HepG2 (cell line): ENCODE measurements around the gene PPFIA3. TPM values are rescaled to one million over a fixed set of nuclear protein-coding genes. Genes with fewer than 3 reads are reported as not detected.
A peak's percentile ranks its signal among the peaks of the same experiment; 100 is the strongest.

Experiments
- ATAC-seq: fragments of 200-7000 bp; cut with Tn5 transposase; 3 replicates; pipeline ENCODE4 v1.9.1; 2020; ENCODE audit warnings: mild to moderate bottlenecking, moderate library complexity
- BruUV-seq: library from RNA; stranded (reverse); fragments of 400-500 nt; replicated peaks from 2 replicates; lab custom pipeline; 2021; lab: Mats Ljungman, UMichigan
- CTCF ChIA-PET: fragments of 300-600 bp; formaldehyde crosslinking; extraction: SDS; loops from one replicate; lab custom pipeline; 2021; ENCODE audit warnings: low total read pairs, inconsistent platforms, low intra/inter-chr PET ratio; lab: Yijun Ruan, JAX
- POLR2A ChIA-PET: fragments of 350-600 bp; sonication (Branson Sonifier 250); formaldehyde crosslinking; loops from one replicate; lab custom pipeline; 2020; ENCODE audit warnings: antibody characterized with exemption, inconsistent platforms; lab: Yijun Ruan, JAX
- DNase-seq: peaks from one replicate; pipeline ENCODE4 v3.0.0-alpha.2; 2015; ENCODE audit warnings: low spot score
- FAIRE-seq: peaks from 3 replicates; lab custom pipeline; 2011; peaks lifted over from hg19 to GRCh38; lab: Jason Lieb, UNC
- H2AFZ ChIP-seq: one replicate; pipeline ENCODE4 v1.6.1; 2011; ENCODE audit warnings: low read length, inconsistent platforms
- H3K27ac ChIP-seq: fragments of 300-600 bp; 3 replicates; pipeline ENCODE4 v1.8.0; 2011; ENCODE audit warnings: mixed run types, mild to moderate bottlenecking, mixed read lengths, low read length, inconsistent platforms; ENCODE audit not compliant: insufficient read depth; ENCODE audit errors: extremely low read length
- H3K27me3 ChIP-seq, 2 experiments: fragments of 200-600 bp in 1 of 2; 2 replicates in 1 of 2; 3 replicates in 1 of 2; pipeline versions ENCODE4 v1.6.0 to v1.8.0; 2011; ENCODE audit warnings: low read length in 2 of 2, mild to moderate bottlenecking in 2 of 2, moderate library complexity in 2 of 2, inconsistent platforms in 1 of 2; ENCODE audit not compliant: insufficient read depth in 2 of 2, control insufficient read depth in 1 of 2
- H3K36me3 ChIP-seq, 2 experiments: fragments of 200-600 bp in 1 of 2; replicated peaks in 1 of 2; 2 replicates in 1 of 2; 3 replicates in 1 of 2; pipeline versions ENCODE4 v1.5.1 to v1.8.0; 2011; ENCODE audit warnings: low read length in 2 of 2, inconsistent platforms in 1 of 2; ENCODE audit not compliant: insufficient read depth in 2 of 2, control insufficient read depth in 1 of 2
- H3K4me1 ChIP-seq: 2 replicates; pipeline ENCODE4 v1.5.1; 2012; ENCODE audit warnings: low read length, inconsistent platforms; ENCODE audit not compliant: insufficient read depth
- H3K4me2 ChIP-seq: 2 replicates; pipeline ENCODE4 v1.6.0; 2011; ENCODE audit warnings: low read depth, low read length, inconsistent platforms
- H3K4me3 ChIP-seq, 3 experiments: fragments of 200-600 bp in 1 of 3; sonication (generic), shearing (Covaris generic) in 1 of 3; replicated peaks in 1 of 3; 2 replicates each; pipeline ENCODE4 v1.5.1; 2011 to 2016; ENCODE audit warnings: low read length in 3 of 3, inconsistent platforms in 2 of 3, low read depth in 2 of 3, mild to moderate bottlenecking in 2 of 3, control low read depth in 1 of 3, mixed read lengths in 1 of 3; ENCODE audit not compliant: insufficient read depth in 1 of 3
- H3K79me2 ChIP-seq: one replicate; pipeline ENCODE4 v1.6.1; 2011; ENCODE audit warnings: low read length, inconsistent platforms; ENCODE audit not compliant: insufficient read depth
- H3K9ac ChIP-seq: 2 replicates; pipeline ENCODE4 v1.6.0; 2011; ENCODE audit warnings: mild to moderate bottlenecking, low read depth, low read length, inconsistent platforms; ENCODE audit not compliant: insufficient read depth
- H3K9me3 ChIP-seq: 2 replicates; pipeline ENCODE4 v1.5.1; 2012; ENCODE audit warnings: mild to moderate bottlenecking, low read length
- H4K20me1 ChIP-seq: 2 replicates; pipeline ENCODE4 v1.6.0; 2011; ENCODE audit warnings: inconsistent platforms, mild to moderate bottlenecking, low read length, moderate library complexity; ENCODE audit not compliant: insufficient read depth
- DNMT1 ChIP-seq: sonication (generic); formaldehyde crosslinking; IDR thresholded peaks from 2 replicates; pipeline ENCODE4 v1.5.1; 2020; ENCODE audit warnings: mild to moderate bottlenecking, missing genetic modification reagents
- JUND ChIP-seq: sonication (generic); formaldehyde crosslinking; IDR thresholded peaks from 2 replicates; pipeline ENCODE4 v1.8.0; 2022; ENCODE audit warnings: mild to moderate bottlenecking, missing genetic modification reagents
- MAZ ChIP-seq, 2 experiments: sonication (generic) in 1 of 2; formaldehyde crosslinking in 1 of 2; IDR thresholded peaks; 2 replicates each; pipeline versions ENCODE4 v1.5.0 to v1.6.1; 2012 to 2020; ENCODE audit warnings: low read depth in 2 of 2, mild to moderate bottlenecking in 2 of 2, borderline replicate concordance in 1 of 2, improper control_type of control experiment in 1 of 2, low read length in 1 of 2, missing genetic modification reagents in 1 of 2, moderate library complexity in 1 of 2
- SP140L ChIP-seq: sonication (generic); formaldehyde crosslinking; IDR thresholded peaks from 2 replicates; pipeline ENCODE4 v1.4.0; 2020; ENCODE audit warnings: missing genetic modification reagents, borderline replicate concordance
- ZNF678 ChIP-seq: sonication (generic); formaldehyde crosslinking; IDR thresholded peaks from 2 replicates; pipeline ENCODE4 v1.4.0; 2020; ENCODE audit warnings: mild to moderate bottlenecking, missing genetic modification reagents
- WGBS: methylation state at CpG from one replicate; pipeline ENCODE4 v1.1.6; 2017; ENCODE audit warnings: low lambda C conversion rate; 5-methylcytosine and 5-hydroxymethylcytosine counted together
- in situ Hi-C: cut with HindIII; loops from 2 replicates; pipeline ENCODE4 v1.10.0; 2017; ENCODE audit warnings: low pct_unique_long_range_greater_than_20kb; ENCODE audit not compliant: extremely low pct_ligation_motif_present
- intact Hi-C: fragments of 100-400 bp; cut with micrococcal nuclease; formaldehyde crosslinking; loops from one replicate; pipeline ENCODE4 v1.10.0; 2022; ENCODE audit not compliant: unreplicated experiment
- polyA plus RNA-seq, 8 experiments: library from polyadenylated mRNA; depleted of rRNA in 3 of 8; stranded (reverse) in 7 of 8; unstranded in 1 of 8; fragments of >200 nt; fragmentation: Illumina TruSeq in 4 of 8; extraction: Trizol in 4 of 8; gene quantifications; 2 replicates each; pipeline versions ENCODE4 v1.2.1 to v1.2.3, GENCODE V29; 2011 to 2016; ENCODE audit warnings: low read depth in 4 of 8, missing spikeins in 1 of 8, mixed read lengths in 1 of 8; ENCODE audit not compliant: insufficient read depth in 1 of 8
- total RNA-seq, 5 experiments: library from RNA; depleted of rRNA; stranded (reverse); fragments of >200 nt; fragmentation: Illumina TruSeq; extraction: Trizol; gene quantifications; 2 replicates each; pipeline ENCODE4 v1.2.3, GENCODE V29; 2016; ENCODE audit warnings: low read depth in 1 of 5

PPFIA3 gene
- total and polyA plus RNA-seq, 2 of the 13 experiments (the other 11 are each of a cell fraction or from before 2014, with no cell fraction given): 6.7 to 8.6 TPM

GRCh38 chr19:49141352-49141751, 22.0 kb downstream of the PPFIA3 start (continued):
- TF ChIP-seq SP140L (CRISPR knock-in tag) (no peak), ZNF678 (CRISPR knock-in tag) (no peak), JUND (no peak), DNMT1 (CRISPR knock-in tag) (no peak)

- H4K20me1 ChIP-seq: no peaks in the 10 kb centered on the region
- in situ Hi-C loops: no loop called here
- no peaks in the 10 kb centered on the region for H3K79me2 ChIP-seq
- H3K27me3 ChIP-seq: no peaks in the 10 kb centered on the region
- H3K4me3 ChIP-seq: no peak overlapping the region
- TF ChIP-seq MAZ (IDR thresholded peaks at IDR 0.05; ENCODE audit: borderline replicate concordance, low read depth, low read length) (no peak), MAZ (CRISPR knock-in tag; IDR thresholded peaks at IDR 0.05; ENCODE audit: low read depth) (no peak)
- FAIRE-seq: no peak
- ATAC-seq: peak; percentile 21; the same call in 1 of the 3 replicates
- no peaks in the 10 kb centered on the region for H3K9me3 ChIP-seq
- H3K36me3 ChIP-seq: no peaks in the 10 kb centered on the region
- no TSS peak for BruUV-seq
- intact Hi-C loops: no loop called here
- no peak overlapping the region for H2AFZ ChIP-seq
- no peak for DNase-seq
- CTCF ChIA-PET: no interaction called here
- no peak overlapping the region for H3K4me2 ChIP-seq
- no peak overlapping the region for H3K9ac ChIP-seq
- POLR2A ChIA-PET: no interaction called here
- 94% methylated on average over 21 of the region's 21 CpGs for WGBS
- H3K4me1 ChIP-seq: peaks cover 22% of the 10 kb centered on the region
- H3K27ac ChIP-seq: no peak overlapping the region
Observed at GRCh38 chr19:49142866-49143335, 23.6 kb downstream of the PPFIA3 start.
